ACHN (cell line): ENCODE results near the gene ZNF491.
"Not testable (repeated sequence)": the region's sequence is repeated elsewhere in the genome, so short reads cannot be mapped to it uniquely, and the experiment has no call there.

Experiments used
- DNase-seq: peaks from one replicate; pipeline ENCODE4 v3.0.0-alpha.2; 2015
- in situ Hi-C: cut with HindIII; loops from 2 replicates; pipeline ENCODE4 v1.10.0; 2017; ENCODE audit warnings: low sequenced_read_pairs, low pct_ligation_motif_present, low pct_unique_long_range_greater_than_20kb

ZNF491 gene

DNA sequence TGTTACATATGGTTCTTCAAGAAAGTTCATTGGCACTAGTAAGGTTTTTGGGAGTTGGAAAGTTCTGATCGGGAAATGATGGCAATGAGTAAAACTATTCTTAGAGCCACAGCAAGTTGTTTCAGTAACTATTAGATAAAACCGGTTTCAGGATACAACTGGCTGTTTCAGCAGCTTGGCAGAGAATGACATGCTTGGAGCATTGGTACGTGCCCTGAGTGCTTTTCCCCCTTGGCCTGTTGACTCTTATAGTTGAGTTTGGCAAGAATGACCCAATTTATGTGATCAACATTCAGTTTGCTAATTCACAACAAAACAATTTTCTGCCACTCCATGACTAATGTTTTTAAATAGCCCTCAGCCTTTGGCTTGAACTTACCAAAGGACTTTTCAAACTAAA is 10.8 kb upstream of the ZNF491 start:
- in situ Hi-C loops = no loop called here
- DNase-seq = no peak

DNA sequence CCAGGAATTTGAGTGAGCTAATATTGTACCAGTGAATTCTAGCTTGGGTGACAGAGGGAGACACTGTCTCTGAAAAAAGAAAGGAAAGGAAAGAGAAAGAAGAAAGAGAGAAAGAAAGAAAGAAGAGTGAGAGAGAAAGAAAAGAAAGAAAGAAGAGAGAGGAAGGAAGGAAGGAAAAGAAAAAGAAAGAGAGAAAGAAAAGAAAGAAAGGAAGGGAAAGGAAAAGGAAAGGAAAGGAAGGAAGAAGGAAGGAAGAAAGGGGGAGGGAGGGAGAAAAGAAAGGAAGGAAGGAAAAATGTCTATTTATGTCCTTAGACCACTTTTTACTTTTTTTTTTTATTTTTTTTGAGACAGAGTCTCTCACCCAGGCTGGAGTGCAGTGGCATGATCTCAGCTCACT is 5.4 kb upstream of the ZNF491 start:
- DNase-seq = no peak
- in situ Hi-C loops = no loop called here

GRCh38 chr19:11797491-11797890 is 832 bp upstream of the ZNF491 start:
- in situ Hi-C loops = no loop called here

GRCh38 chr19:11806354-11807098 is 8.2 kb downstream of the ZNF491 start:
- in situ Hi-C loops = no loop called here
- no peak for DNase-seq

More at GRCh38 chr19:11797491-11797890, 832 bp upstream of the ZNF491 start:
- peak; percentile 17 for DNase-seq

GRCh38 chr19:11807099-11807380 is 8.7 kb downstream of the ZNF491 start:
- in situ Hi-C loops = no loop called here
- DNase-seq = no peak

DNA sequence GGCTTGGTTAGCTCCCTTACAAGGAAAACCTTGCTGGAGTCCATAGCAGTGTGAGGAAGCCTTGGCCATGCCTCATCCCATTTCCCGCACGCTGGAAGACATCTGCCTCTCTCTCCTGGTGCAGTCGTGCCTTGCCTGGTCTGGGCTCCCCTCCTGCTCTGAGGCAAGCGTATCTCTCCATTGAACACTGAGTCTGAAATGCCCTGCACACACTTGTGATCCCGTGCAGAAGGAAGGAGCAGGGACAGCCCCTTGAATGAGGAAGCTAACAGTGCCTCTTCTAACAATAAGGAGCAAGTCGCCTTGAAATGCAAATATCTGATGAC is 15.3 kb downstream of the ZNF491 start:
- DNase-seq = no peak
- in situ Hi-C loops = no loop called here

- no peak for DNase-seq
- in situ Hi-C loops = no loop called here
Observed at GRCh38 chr19:11814029-11814699, 15.8 kb downstream of the ZNF491 start, which contains the start of gene ZNF440. ZNF440 (plus strand) TSS chr19:11814273; CDS start chr19:11814448, 175 bp downstream.

DNA sequence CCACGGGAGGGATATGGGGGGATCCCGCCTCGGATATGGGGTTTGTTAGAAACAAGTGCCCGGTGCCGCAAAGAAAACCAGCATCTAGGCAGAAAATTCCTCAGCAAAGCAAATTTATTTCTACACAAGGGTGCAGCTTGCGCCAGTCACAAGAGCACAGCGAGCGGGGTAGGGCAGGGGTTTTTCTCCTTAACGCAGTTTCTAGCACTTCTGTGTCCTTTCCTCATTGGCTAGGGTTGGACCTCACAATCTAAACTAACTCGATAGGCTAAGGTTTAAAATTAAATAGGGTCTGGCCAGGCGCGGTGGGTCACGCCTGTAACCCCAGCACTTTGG is 16.3 kb downstream of the ZNF491 start:
- in situ Hi-C loops = no loop called here
- DNase-seq = no peak

GRCh38 chr19:11821474-11822109 is 23.3 kb downstream of the ZNF491 start:
- no peak for DNase-seq
- in situ Hi-C loops = no loop called here

DNA sequence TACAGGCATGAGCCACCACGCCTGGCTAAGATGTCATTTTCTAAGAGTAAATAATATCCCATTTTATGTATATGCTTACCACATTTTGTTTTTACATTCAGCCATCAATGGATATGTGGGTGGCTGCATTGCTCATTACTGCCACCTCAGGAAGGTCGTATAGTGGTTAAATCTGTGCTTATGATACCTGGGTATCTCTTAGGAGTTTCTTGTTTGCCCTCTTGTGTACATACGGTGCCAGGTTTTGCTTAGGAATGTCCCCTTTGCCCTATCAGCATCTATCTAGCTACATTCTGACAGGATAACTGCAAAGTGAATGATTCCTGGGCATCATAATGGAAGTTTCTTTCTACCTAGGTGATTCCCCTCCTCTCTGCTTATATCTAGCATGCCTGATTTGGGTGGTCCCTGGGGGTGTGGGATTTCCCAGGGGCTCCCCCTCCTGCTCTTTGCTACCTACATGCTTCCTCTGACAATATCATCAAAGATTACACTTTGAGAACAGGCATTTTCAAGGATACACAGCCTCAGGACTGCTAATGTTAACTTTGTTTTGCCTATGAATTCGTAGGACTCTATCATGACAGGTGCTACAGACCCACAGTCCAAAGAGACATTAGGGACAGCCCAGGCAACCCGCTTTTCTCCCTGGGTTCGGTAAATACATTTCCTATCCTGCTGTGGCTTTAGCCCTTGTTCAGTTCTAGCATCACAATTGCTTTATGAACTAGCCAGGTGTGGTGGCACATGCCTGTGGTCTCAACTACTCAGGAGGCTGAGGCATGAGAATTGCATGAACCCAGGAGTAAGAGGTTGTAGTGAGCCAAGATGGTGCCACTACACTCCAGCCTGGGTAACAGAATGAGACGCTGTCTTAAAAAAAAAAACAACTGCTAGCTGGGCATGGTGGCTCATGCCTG is 30.9 kb downstream of the ZNF491 start:
- DNase-seq, in situ Hi-C loops: not testable (repeated sequence)

DNA sequence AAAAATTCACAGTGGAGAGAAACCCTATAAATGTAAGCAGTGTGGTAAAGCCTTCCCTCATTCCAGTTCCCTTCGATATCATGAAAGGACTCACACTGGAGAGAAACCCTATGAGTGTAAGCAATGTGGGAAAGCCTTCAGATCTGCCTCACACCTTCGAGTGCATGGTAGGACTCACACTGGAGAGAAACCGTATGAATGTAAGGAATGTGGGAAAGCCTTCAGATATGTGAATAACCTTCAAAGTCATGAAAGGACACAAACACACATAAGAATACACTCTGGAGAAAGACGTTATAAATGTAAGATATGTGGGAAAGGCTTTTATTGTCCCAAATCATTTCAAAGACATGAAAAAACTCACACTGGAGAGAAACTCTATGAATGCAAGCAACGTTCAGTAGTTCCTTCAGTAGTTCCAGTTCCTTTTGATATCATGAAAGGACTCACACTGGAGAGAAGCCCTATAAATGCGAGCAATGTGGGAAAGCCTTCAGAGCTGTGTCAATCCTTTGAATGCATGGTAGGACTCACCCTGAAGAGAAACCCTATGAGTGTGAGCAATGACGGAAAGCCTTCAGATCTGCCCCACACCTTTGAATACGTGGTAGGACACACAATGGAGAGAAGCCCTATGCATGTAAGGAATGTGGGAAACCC is 34.1 kb downstream of the ZNF491 start:
- in situ Hi-C loops = no loop called here

DNA sequence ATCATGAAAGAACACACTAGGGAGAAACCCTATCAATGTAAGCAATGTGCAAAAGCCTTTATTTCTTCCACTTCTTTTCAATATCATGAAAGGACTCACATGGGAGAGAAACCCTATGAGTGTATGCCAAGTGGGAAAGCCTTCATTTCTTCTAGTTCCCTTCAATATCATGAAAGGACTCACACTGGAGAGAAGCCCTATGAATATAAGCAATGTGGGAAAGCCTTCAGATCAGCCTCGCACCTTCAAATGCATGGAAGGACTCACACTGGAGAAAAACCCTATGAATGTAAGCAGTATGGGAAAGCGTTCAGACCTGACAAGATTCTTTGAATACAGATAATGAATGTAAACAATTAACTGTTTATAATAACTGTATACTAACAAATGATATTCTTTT is 35.2 kb downstream of the ZNF491 start:
- no peak for DNase-seq
- in situ Hi-C loops = no loop called here

More for the DNA sequence above, 34.1 kb downstream of the ZNF491 start:
- DNase-seq = no peak

- DNase-seq, in situ Hi-C loops: not testable (repeated sequence)
Observed at GRCh38 chr19:11835626-11836066, 37.3 kb downstream of the ZNF491 start.

DNA sequence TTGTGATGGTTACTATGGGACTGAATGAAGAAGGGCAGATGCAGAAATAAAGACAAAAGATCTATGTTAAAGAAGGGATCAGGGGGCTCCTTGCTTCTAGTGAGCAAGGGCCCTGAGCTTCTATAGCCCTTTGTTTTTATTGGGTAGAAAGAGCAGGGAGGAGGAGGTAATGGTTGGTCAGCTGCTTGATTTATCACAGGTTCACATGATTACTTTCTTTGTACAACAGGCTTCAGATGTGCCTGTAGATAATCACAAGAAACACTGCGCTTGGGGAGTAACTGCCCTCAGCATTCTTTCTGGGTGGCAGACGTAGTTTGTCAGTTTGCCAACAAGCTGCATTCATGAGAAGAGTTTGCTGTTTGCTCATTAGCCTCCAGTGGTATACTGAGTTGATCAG is 45.4 kb downstream of the ZNF491 start:
- in situ Hi-C loops = no loop called here
- DNase-seq = no peak

- in situ Hi-C loops, DNase-seq: not testable (repeated sequence)
Observed at GRCh38 chr19:11847615-11848014, 49.3 kb downstream of the ZNF491 start.

- no peak for DNase-seq
- in situ Hi-C loops = no loop called here
Observed at GRCh38 chr19:11848200-11848593, 49.9 kb downstream of the ZNF491 start.

GRCh38 chr19:11848594-11849469 is 50.5 kb downstream of the ZNF491 start, which contains the start of gene ZNF439:
ZNF439 (plus strand) TSS chr19:11848726; CDS start chr19:11848868, 142 bp downstream.
- in situ Hi-C loops = no loop called here
- no peak for DNase-seq
